NCI-H2107 treated with DMSO at 0.1 percent for 48 hours (cell line): Measurements from ENCODE around the gene LARP4.
"Not testable (repeated sequence)": the region's sequence is repeated elsewhere in the genome, so short reads cannot be mapped to it uniquely, and the experiment has no call there.

Experiments used
- DNase-seq: peaks from one replicate; lab custom pipeline; 2025; ENCODE audit not compliant: unreplicated experiment; lab: John Stamatoyannopoulos, UW

LARP4 gene

DNA sequence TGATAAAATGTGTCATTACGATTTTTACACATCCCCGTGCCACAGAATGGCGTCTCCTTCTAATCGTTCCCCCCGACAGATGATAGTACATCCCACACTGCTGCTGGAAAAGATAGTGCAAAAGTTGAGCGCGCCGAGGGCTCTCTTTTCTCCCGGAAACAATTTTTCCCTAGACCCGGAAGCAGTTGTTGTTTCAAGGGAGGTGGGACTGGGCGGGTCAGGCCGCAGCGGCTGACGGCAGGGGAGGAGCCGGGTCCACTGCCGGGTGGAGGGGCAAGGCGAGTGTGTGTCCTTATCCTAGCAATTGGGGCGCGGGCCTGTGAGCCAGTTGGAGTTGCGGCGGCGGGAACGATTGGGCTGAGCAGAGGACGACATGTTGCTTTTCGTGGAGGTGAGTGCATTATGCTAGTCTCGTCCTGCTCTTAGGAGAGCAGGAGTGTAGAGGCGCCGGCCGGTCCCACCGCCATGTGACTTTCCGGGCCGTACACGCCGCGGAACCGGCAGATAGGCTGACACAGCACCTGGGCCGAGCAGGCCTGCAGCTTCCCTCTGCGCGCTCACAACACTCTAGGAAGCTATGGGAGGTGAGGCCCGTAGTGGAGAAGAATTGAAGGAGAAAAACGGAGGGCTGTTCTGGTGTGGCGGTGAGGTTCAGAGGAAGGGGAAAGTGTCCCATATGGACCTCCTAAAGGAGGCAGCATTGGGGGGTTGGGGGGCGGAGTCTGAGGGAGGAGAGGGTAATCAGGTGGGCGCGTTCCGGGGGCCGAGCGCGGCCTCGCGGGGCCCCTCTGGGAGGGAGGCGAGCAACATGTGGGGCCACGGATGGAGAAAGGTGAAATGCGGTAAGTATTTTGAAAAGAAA lies at the start of gene LARP4:
Gene LARP4, plus strand, starts transcription at position 248 of the 862 bp plus-strand sequence. Its CDS starts 126 bp downstream, at position 374.
- DNase-seq: peak; percentile 97

DNA sequence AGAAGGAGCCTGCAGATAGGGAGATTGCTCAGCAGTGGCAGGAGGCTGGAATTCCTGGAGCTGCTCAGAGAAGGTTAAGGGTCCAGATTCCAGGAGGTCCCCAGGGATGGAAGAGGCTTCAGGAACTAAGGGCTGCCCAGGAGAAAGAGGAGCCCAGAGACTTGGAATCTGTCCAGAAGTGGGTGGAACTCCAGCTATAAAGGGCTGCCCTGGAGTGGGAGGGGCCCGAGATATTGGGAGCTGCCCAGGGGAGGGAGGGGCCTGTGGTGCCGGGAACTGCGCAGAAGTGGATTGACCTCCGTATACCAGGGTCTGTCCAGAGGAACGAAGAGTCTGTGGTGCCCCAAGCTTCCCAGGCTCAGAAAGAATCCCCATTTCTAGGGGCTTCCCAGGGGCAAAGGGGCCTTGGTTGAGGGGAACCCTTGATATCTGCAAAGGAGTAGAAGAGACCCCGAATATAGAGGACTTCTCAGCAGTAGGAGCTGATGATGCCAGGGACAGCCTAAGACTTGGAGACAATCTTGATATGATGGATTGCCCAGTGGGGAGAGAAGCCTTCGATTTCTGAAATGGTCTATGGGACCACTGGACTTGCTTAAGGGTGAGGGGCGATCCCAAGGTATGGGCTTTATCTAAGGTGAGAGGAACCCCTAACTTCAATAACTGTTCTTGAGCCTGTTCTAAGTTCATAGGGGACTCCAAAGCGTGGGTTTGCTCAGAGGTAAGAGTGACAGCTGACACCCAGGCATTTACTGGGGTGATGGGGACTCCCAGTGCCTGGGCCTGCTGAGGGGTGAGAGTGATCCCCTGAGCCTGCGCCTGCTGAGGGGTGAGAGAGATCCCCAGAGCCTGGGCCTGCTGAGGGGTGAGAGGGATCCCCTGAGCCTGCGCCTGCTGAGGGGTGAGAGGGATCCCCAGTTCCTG lies 49.3 kb upstream of the LARP4 start:
- no peak for DNase-seq

DNA sequence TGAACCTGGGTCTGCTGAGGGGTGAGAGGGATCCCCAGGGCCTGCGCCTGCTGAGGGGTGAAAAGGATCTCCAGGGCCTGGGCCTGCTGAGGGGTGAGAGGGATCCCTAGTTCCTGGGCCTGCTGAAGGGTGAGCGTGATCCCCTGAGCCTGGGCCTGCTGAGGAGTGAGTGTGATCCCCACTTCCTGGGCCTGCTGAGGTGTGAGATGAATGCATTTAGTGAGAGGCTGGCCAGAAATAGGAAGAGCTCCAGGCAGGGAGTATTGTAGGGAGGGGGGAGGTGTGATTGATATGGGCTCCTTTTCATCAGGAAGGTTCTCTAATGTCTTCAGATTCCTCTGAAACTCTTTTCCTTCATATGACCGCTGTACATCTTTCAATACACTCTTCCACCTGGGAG lies 47.3 kb upstream of the LARP4 start:
- DNase-seq: no peak

DNA sequence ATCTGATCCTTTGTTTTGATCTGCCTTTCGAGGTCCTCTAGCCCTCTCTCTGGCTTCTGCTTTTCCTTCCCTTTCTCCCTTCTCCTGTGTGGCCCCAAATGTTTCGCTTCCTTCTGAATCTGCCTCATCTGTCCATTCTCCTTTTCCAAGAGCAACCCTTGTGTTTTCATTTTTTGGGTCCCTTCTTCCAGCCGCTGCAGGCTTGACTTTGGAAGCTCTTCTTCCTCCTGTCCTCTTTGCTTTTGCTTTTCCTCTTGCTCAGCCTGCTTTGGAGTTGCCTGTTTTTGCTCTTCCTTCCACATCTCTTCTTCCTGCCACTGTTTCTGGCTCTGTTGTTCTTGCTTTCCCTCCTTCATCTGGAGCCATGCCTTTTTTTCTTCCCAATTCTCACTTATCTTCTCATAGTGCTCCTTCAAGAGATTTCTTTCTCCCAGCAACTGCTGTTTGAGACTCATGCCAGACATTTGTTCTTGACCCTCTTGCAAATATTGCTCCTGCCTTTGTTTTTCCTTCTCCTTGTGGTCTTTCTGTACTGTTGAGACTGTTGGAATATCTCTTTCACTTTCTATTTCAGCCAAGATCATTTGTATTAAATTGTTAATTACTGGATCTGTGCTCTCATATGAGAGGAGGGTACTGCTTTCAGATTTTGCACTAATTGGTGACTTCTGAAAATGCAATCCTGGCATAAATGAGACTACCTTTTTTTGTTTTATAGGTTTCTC lies 46.7 kb upstream of the LARP4 start:
- DNase-seq: no peak

DNA sequence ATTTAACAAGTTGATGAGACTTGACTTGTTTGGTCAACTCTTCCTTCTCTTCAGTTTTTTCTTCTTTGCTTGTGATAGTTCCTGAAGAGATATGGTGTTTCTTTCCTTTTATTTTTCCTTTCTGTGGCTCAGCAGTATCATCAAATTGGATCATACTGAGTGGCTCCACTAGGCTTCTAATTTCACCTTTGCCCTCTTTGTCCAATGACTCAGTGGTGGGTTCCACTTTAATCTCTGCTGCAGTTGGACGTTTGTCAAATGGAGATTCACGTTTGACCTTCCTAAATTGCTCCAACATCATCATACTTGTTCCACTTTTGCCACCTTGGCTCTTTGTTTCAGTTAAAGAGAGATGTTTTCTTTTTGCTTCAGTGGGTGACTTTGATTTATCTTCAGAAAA lies 45.8 kb upstream of the LARP4 start:
- no peak for DNase-seq

DNA sequence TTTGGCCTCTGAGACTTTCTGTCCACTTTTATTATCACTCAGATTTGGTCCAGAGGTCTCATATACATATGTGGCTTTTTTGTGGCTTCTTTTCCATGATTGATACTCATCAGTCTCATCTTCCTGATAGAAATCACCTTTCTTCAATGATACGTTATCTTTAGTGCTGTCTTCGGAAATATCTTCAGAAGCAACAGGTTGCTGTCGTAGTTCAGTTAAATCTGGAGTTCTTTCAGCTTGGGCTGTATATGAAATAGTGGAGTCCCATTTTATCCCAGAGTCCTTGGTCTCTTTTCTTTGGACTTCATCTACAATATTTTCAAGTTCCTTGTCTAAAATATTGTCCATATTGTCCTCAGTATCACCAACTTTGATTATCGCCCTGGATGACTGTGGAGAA lies 45.3 kb upstream of the LARP4 start:
- DNase-seq: no peak

DNA sequence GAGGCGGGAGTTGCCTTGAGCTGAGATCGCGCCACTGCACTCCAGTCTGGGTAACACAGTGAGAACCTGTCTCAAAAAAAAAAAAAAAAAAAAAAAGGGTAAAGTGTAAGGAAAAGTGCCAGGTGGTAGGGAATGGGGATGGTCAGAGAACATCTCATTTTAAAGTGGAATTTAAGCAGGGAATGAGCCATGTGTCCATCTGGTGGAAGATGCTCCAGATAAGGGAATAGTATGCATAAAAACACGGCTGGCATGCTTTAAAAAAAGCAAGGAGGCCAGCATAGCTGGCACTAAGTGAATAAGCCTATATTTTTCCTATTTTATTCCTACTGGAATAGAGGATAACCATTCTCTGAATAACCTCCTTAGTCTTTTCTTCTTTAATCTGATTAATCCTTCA lies 38.0 kb upstream of the LARP4 start:
- no peak for DNase-seq

DNA sequence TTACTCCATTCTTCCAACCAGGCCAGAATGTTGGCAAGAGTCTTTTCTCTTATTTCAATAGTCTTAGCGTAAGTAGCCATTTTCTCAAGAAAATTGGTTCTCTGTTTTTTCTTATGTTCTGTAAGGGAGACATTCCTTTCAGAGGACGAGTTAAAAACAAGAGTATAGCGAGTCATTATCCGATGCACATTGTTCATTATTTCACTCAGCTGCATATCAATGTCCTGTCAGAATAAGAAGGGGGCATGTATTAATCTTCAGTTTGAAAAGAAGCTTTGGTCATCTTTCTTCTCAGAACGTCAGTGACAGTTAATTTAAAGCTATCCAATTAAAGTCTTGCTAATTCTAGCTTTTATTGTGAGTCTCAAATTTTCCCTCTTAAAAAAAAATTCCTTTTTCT lies 37.5 kb upstream of the LARP4 start:
- no peak for DNase-seq

DNA sequence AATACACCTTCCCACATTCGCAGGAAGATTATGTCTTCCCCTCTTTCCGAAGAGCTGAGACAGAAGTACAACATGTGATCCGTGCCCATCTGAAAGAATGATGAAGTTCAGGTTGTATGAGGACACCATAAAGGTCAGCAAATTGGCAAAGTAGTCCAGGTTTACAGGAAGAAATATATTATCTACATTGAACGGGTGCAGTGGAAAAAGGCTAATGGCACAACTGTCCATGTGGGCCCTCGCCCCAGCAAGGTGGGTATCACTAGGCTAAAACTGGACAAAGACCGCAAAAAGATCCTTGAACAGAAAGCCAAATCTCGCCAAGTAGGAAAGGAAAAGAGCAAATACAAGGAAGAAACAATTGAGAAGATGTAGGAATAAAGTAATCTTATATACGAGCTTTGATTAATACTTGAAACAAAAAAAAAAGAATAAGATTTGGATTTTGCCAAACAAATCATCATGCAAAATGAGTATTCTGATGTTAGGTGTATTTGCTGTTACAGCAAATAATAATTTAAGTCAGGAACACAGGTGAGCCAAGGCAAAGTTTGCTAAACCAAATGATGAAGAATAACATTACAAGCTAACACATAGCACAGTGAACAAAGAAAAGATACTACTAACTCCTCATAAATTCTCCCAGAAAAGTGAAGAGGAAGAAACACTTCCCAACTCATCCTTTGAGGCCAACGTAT lies 34.8 kb upstream of the LARP4 start:
- DNase-seq: no peak

DNA sequence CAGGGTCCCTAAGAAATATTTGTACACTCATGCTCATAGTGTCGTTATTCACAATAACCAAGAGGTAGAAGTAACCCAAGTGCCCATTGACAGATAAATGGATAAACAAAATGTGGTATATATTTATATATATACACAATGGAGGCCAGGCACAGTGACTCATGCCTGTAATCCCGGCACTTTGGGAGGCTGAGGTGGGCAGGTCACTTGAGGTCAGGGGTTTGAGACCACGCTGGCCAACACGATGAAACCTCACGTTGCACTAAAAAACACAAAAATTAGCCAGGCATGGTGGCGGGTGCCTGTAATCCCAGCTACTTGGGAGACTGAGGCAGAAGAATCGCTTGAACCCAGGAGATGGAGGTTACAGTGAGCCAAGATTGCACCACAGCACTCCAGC lies 30.0 kb upstream of the LARP4 start:
- not testable (repeated sequence) for DNase-seq

DNA sequence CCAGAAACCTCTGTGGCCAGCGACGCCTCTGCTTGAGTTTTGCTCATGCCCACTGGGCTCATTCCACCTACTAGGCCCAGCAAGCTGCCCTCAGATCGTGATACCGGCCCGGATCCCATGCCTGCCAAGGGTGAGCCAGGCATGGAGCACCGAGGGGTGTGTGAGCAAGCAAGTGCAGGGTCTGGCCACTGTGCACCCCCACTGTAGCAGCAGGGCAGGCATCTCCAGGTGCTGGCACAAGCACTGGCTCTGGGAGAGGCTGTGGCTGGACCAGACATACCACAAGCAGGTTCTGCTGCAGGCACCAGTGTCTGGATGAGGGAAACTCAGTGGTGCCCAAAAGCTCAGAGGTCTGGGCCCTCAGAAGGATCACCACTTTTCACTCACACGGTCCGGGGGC lies 24.9 kb upstream of the LARP4 start:
- no peak for DNase-seq

DNA sequence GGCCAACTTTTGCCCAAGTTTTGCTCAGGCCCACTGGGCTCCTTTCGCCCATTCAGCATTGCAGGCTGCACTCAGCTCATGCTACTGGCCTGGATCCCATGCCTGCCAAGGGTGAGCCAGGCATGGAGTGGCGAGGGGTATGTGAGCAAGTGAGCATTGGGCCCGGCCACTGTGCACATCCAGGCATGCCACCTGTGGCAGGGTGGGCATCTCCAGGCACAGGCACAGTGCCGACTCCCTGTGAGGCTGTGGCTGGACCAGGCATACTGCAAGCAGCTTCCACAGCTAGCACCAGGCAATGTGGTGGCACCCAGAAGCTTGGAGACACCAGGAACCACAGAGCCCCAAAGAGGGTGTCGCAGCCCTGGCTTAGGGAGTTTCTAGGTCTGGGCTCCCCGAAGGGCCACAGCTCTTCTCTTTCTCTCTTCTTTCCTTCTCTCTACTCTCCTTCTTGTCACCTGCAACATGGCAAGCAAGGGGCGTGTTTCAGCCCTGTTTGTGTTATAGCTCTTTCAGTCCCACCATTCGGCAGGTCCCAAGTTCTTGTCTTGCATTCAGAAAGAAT lies 19.8 kb upstream of the LARP4 start:
- no peak for DNase-seq

DNA sequence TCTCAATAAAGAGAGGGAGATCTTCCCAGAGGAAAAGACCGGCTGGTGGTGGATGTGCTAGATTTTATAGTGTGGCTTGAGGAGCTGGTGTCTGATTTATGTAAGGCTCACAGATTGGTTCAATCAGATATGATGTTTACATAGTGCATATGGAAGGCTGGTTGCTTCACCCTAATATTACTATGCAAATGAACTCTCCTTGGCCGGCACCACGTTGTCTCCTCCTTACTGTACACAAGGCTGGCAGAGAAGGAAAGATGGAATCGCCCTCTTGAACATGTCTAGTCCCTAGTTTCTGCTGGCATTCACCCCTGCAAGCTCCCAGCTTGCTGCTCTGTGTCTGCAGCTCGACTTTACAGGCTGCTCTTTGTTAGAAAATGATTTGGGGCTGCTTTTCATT lies 13.2 kb upstream of the LARP4 start:
- DNase-seq: no peak

DNA sequence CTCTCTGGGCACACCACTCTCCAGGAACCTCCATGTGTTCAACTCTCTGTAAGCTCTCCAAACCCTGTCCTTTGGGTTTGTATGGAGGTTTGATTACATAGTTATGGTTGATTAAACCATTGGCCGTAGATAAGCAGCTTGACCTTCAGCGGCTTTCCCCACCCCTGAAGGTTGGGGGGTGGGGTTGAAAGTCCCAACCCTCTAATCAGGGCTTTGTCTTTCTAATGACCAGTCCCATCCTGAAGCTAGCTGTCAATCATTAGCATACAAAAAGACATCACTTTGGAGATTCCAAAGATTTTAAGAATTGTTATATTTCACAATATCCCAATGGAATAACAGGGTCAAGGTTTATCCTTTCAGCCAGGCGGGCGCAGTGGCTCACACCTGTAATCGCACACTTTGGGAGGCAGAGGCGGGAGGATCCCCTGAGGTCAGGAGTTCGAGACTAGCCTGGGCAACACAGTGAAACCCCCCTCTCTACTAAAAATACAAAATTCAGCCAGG lies 12.7 kb upstream of the LARP4 start:
- no peak for DNase-seq

DNA sequence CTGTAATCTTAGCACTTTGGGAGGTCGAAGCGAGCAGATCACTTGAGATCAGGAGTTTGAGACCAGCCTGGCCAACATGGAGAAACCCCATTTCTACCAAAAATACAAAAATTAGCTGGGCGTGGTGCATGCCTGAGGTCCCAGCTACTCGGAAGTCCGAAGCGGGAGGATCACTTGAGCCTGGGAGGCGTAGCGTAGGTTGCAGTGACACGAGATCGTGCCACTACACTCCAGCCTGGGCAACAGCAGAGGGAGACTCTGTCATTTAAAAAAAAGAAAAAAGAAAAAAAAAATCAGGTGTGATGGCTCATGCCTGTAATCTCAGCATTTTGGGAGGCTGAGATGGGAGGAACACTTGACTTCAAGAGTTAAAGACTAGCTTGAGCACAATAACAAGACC lies 11.9 kb upstream of the LARP4 start:
- DNase-seq: not testable (repeated sequence)

DNA sequence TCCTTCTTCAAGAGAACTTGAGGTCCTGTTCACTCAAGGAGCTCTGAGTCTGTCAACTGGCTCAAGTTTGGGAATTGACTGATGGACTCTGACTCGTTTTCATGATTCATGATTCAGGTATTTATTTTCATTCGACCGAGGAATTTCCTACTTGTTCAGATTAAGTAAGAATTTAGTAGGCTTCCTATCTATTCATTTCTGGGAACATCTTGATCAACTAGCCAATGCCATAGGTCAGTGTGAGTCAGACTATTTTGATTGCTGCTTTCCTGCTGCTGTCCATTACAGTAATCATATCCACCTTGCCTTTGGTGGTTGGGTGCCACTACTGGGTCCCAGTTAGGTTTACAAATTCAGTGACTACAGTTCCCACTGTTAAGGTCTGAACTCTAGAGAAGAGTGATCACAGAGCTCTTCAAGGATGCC lies 10.4 kb upstream of the LARP4 start:
- DNase-seq: no peak

DNA sequence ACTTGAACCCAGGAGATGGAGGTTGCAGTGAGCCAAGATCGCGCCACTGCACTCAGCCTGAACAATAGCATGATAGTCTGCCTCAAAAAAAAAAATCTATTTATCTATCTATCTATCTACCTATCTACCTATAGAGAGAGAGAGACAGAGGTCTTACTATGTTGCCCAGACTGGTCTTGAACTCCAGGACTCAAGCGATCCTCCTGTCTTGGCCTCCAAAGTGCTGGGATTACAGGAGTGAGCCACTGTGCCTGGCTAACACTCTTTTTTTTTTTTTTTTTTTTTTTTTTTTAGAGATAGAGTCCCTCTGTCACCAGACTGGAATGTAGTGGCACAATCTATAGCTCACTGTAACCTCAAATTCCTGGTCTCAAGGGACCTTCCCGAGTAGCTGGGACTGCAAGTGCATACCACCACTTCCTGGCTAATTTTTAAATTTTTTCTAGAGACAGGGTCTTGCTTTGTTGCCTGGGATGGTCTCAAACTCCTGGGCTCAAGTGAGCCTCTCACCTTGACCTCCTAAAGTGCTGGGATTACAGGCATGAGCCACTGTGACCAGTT lies 6.1 kb upstream of the LARP4 start:
- no peak for DNase-seq

DNA sequence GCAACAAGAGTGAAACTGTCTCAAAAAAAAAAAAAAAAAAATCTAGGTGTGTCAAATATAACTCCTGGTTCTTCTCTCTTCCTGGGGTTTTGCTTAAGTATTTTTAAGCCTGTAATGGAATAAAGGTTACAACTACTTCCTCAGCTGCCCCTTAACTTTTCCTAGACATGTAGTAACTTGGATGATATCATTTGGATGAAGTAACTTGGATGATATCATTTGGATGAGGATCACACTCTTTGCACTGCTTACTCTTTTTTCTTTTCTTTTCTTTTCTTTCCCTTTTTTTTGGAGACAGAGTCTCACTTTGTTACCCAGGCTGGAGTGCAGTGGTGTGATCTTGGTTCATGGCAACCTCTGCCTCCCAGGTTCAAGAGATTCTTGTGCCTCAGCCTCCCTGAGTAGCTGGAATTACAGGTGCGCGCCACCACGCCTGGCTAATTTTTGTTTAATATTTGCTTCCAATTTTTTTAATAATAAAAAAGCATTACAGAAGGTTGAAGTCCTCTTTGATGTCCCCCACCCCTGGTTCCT lies 3.5 kb upstream of the LARP4 start:
- DNase-seq: no peak

DNA sequence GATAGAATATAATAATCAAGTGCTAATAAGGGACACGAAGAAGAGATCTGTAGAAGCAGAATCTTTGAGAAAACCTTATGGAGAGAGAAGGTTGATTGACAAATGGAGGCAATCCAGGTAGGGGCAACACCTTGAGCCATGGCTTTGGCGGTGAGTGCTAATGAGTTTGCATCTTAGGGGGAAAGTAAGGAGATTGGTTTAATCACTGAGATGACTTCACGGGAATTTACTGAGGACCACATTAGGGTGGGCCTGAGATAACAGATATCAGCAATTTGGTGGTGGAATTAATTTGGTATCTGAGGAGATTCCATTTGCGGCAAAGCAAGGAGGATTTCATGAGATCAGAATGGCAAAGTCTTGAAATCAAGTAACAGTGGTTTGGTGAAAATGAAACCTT lies 1.8 kb upstream of the LARP4 start:
- DNase-seq: no peak
